DND-41 (cell line): ENCODE measurements around the gene AOPEP.

ENCODE experiments used
- ATAC-seq: fragments of 200-7000 bp; cut with Tn5 transposase; 3 replicates; pipeline ENCODE4 v1.9.1; 2021; ENCODE audit warnings: low read depth; ENCODE audit not compliant: insufficient read depth
- DNase-seq: peaks from one replicate; pipeline ENCODE4 v3.0.0-alpha.2; 2020
- H2AFZ ChIP-seq: 2 replicates; pipeline ENCODE4 v1.6.0; 2012; ENCODE audit warnings: low read depth, low read length
- H3K27ac ChIP-seq: 2 replicates; pipeline ENCODE4 v1.5.1; 2012; ENCODE audit warnings: low read length, inconsistent platforms
- H3K27me3 ChIP-seq: fragments of 200-600 bp; sonication (generic); 2 replicates; pipeline ENCODE4 v1.6.0; 2012; ENCODE audit warnings: low read length, mild to moderate bottlenecking, inconsistent platforms; ENCODE audit not compliant: insufficient read depth, poor library complexity
- H3K36me3 ChIP-seq: 2 replicates; pipeline ENCODE4 v1.5.1; 2012; ENCODE audit warnings: low read length, inconsistent platforms; ENCODE audit not compliant: insufficient read depth
- H3K4me1 ChIP-seq: 2 replicates; pipeline ENCODE4 v1.5.1; 2012; ENCODE audit warnings: mild to moderate bottlenecking, low read length; ENCODE audit not compliant: insufficient read depth
- H3K4me2 ChIP-seq: 2 replicates; pipeline ENCODE4 v1.6.0; 2012; ENCODE audit warnings: mild to moderate bottlenecking, moderate library complexity, low read length, inconsistent platforms; ENCODE audit not compliant: insufficient read depth
- H3K4me3 ChIP-seq, 2 experiments: fragments of 200-600 bp in 1 of 2; shearing (Covaris generic) in 1 of 2; 2 replicates each; pipeline ENCODE4 v1.5.1; 2012 to 2016; ENCODE audit warnings: inconsistent platforms in 2 of 2, low read length in 2 of 2, mild to moderate bottlenecking in 2 of 2, low read depth in 1 of 2, moderate library complexity in 1 of 2
- H3K79me2 ChIP-seq: 2 replicates; pipeline ENCODE4 v1.6.0; 2012; ENCODE audit warnings: low read length, inconsistent platforms; ENCODE audit not compliant: insufficient read depth
- H3K9ac ChIP-seq: 2 replicates; pipeline ENCODE4 v1.6.0; 2012; ENCODE audit warnings: low read depth, mild to moderate bottlenecking, inconsistent platforms, low read length, moderate library complexity
- H3K9me3 ChIP-seq: 2 replicates; pipeline ENCODE4 v1.5.1; 2012; ENCODE audit warnings: low read length, moderate library complexity, mild to moderate bottlenecking, inconsistent platforms; ENCODE audit not compliant: insufficient read depth, severe bottlenecking
- H4K20me1 ChIP-seq: 2 replicates; pipeline ENCODE4 v1.6.0; 2012; ENCODE audit warnings: low read length; ENCODE audit not compliant: insufficient read depth
- CTCF ChIP-seq: IDR thresholded peaks from 2 replicates; pipeline ENCODE4 v1.5.1; 2012; ENCODE audit warnings: borderline replicate concordance, low read length, moderate library complexity, mild to moderate bottlenecking; ENCODE audit not compliant: poor library complexity, severe bottlenecking; ENCODE audit errors: extremely low read depth
- EZH2 ChIP-seq: IDR thresholded peaks from 3 replicates; pipeline ENCODE4 v1.6.1; 2012; ENCODE audit warnings: borderline replicate concordance, low read depth, mild to moderate bottlenecking, moderate library complexity, low read length, inconsistent platforms; ENCODE audit not compliant: severe bottlenecking

AOPEP gene

DNA sequence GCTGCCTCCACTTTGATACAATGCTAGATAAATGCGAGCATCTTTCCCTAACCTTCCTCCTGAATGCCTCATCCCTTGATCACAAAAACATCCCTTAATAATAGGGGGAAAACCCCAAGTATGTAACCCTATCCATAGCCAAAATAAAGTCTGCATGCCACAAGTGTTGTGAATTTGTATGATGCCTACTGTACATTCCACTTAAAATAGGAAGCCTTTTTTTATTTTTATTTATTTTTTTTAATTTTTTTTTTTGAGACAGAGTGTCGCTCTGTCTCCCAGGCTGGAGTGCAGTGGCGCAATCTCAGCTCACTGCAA, 207.0 kb downstream of the AOPEP start:
- DNase-seq: no peak
- H3K9me3 ChIP-seq: no peaks in the 10 kb centered on the region

DNA sequence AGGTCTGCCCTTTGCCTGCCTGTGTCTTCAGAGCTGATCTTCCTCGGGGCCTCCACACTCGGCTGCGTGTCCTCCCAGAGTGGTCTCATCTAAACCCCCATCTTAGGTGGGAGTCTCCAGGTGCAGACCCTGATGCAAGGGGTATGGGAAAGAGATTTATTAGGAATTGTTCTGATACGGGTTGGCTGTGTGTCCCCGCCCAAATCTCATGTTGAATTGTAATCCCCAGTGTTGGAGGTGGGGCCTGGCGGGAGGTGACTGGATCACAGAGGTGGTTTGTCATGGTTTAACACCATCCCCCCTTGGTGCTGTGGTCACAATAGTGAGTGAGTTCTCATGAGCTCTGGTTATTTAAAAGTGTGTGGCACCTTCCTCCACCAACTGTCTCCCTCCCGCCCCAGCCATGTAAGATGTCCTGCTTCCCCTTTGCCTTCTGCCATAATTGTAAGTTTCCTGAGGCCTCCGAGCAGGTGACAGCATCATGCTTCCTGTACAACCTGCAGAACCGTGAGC, 208.4 kb downstream of the AOPEP start:
- H2AFZ ChIP-seq: no peak overlapping the region
- H3K9ac ChIP-seq: no peak overlapping the region
- no peak for TF ChIP-seq EZH2
- H3K27me3 ChIP-seq: no peaks in the 10 kb centered on the region
- H3K4me1 ChIP-seq: no peaks in the 10 kb centered on the region
- H3K79me2 ChIP-seq: no peaks in the 10 kb centered on the region
- H3K4me3 ChIP-seq: no peak overlapping the region
- H3K4me2 ChIP-seq: no peak overlapping the region
- ATAC-seq (no peak), DNase-seq (no peak)
- H3K36me3 ChIP-seq: no peaks in the 10 kb centered on the region
- no peaks in the 10 kb centered on the region for H4K20me1 ChIP-seq
- no peaks in the 10 kb centered on the region for H3K9me3 ChIP-seq
- no peak overlapping the region for H3K27ac ChIP-seq

More for the DNA sequence above, 207.0 kb downstream of the AOPEP start:
- TF ChIP-seq CTCF (no peak), EZH2 (no peak)
- Histone ChIP-seq H2AFZ (no peak overlapping the region), H3K4me3 (no peak overlapping the region), H4K20me1 (no peaks in the 10 kb centered on the region), H3K36me3 (no peaks in the 10 kb centered on the region), H3K9ac (no peak overlapping the region), H3K4me1 (no peaks in the 10 kb centered on the region), H3K27me3 (no peaks in the 10 kb centered on the region), H3K27ac (no peak overlapping the region), H3K79me2 (no peaks in the 10 kb centered on the region), H3K4me2 (no peak overlapping the region)
- ATAC-seq: no peak

DNA sequence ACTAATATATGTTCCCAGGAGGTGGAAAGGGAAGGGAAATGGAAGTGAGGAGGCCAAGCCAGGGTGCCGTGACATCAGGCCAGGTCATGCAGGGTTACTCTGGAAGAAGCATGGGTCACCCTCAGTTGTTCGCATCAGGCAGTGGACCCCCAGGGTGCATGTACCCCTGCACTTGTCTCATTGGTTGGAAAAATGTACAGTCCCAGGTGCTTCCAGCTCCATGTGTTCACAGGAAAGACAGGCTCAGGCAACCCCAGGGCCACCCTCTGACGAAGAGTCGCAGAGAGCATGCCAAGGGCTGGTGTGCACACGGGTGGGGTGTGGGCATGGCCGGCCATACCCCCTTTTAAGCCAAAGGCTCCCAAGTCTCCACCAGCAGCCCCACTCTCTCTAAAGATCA, 208.9 kb downstream of the AOPEP start:
- Histone ChIP-seq H4K20me1 (no peaks in the 10 kb centered on the region), H2AFZ (no peak overlapping the region), H3K4me2 (no peak overlapping the region), H3K4me1 (no peaks in the 10 kb centered on the region), H3K9ac (no peak overlapping the region), H3K4me3 (no peak overlapping the region), H3K36me3 (no peaks in the 10 kb centered on the region), H3K27me3 (no peaks in the 10 kb centered on the region), H3K79me2 (no peaks in the 10 kb centered on the region), H3K9me3 (no peaks in the 10 kb centered on the region), H3K27ac (no peak overlapping the region)
- ATAC-seq (no peak), DNase-seq (no peak)
- TF ChIP-seq CTCF: no peak
- no peak for TF ChIP-seq EZH2

- Histone ChIP-seq H3K4me3 (no peak overlapping the region), H3K79me2 (no peaks in the 10 kb centered on the region), H4K20me1 (no peaks in the 10 kb centered on the region), H3K9me3 (no peaks in the 10 kb centered on the region), H3K27ac (no peak overlapping the region), H3K36me3 (no peaks in the 10 kb centered on the region), H3K4me2 (no peak overlapping the region), H3K9ac (no peak overlapping the region), H2AFZ (no peak overlapping the region), H3K4me1 (no peaks in the 10 kb centered on the region), H3K27me3 (no peaks in the 10 kb centered on the region)
- TF ChIP-seq CTCF (no peak), EZH2 (no peak)
- ATAC-seq (no peak), DNase-seq (no peak)
These were observed 209.9 kb downstream of the AOPEP start for GRCh38 chr9:94936419-94936818.
